Measurements from ENCODE around the gene DPF1.

- TF ChIP-seq CTCF (IDR thresholded peaks at IDR 0.05): no peak
- TF ChIP-seq EZH2 (IDR thresholded peaks at IDR 0.05): no peak
Observed at GRCh38 chr19:38164526-38164925, 59.5 kb downstream of the DPF1 start.

Data from neural progenitor cell (in vitro differentiated cells).